RWPE2 (cell line): Measurements from ENCODE around the gene IER5.

Experiments
- ATAC-seq: fragments of 200-7000 bp; cut with Tn5 transposase; 3 replicates; pipeline ENCODE4 v1.9.1; 2021; ENCODE audit warnings: low read depth
- DNase-seq: peaks from one replicate; pipeline ENCODE4 v3.0.0-alpha.2; 2020; ENCODE audit warnings: low spot score
- H3K27ac ChIP-seq: fragments of 450-650 bp; 2 replicates; pipeline ENCODE4 v1.5.1; 2017; ENCODE audit warnings: mild to moderate bottlenecking; ENCODE audit not compliant: poor library complexity, severe bottlenecking
- H3K27me3 ChIP-seq: fragments of 250-450 bp; sonication (Bioruptor Pico); 2 replicates; pipeline ENCODE4 v1.5.1; 2021; ENCODE audit warnings: mild to moderate bottlenecking, moderate library complexity; ENCODE audit not compliant: insufficient read depth, poor library complexity, severe bottlenecking
- H3K36me3 ChIP-seq: fragments of 250-450 bp; sonication (Bioruptor Pico); 2 replicates; pipeline ENCODE4 v1.5.1; 2020; ENCODE audit warnings: low read depth, mild to moderate bottlenecking, moderate library complexity
- H3K4me1 ChIP-seq: fragments of 250-450 bp; sonication (Bioruptor Pico); 2 replicates; pipeline ENCODE4 v1.5.1; 2021; ENCODE audit warnings: mild to moderate bottlenecking, moderate library complexity; ENCODE audit not compliant: insufficient read depth, poor library complexity, severe bottlenecking
- H3K4me3 ChIP-seq: fragments of 250-450 bp; sonication (Bioruptor Pico); 2 replicates; pipeline ENCODE4 v1.5.1; 2021; ENCODE audit warnings: mild to moderate bottlenecking, moderate library complexity; ENCODE audit not compliant: severe bottlenecking
- H3K9me3 ChIP-seq: fragments of 250-450 bp; sonication (Bioruptor Pico); 2 replicates; pipeline ENCODE4 v1.5.1; 2021; ENCODE audit warnings: mild to moderate bottlenecking, moderate library complexity; ENCODE audit not compliant: severe bottlenecking
- TF ChIP-seq, protein P1 (sequence below): fragments of 450-650 bp; IDR thresholded peaks from one replicate; pipeline ENCODE4 v1.5.1; 2017; ENCODE audit warnings: mild to moderate bottlenecking, moderate library complexity; ENCODE audit not compliant: poor library complexity, severe bottlenecking

Gene IER5

DNA sequence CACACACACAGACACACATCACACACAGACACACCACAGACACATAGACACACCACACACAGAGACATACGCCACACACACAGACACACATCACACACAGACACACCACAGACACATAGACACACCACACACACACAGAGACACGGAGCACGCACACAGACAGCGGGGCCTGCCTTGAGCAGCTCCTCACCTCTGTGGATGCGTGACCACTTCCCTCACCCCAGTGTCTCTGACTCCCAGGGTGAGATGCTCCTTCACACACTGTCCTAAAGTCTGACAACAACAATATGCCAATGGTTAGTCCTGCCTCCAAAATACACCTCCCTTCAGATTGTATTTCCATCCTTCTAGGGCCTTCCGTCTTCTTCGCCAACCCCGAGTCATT is 48.2 kb downstream of the IER5 start:
- TF ChIP-seq, protein P1, sequence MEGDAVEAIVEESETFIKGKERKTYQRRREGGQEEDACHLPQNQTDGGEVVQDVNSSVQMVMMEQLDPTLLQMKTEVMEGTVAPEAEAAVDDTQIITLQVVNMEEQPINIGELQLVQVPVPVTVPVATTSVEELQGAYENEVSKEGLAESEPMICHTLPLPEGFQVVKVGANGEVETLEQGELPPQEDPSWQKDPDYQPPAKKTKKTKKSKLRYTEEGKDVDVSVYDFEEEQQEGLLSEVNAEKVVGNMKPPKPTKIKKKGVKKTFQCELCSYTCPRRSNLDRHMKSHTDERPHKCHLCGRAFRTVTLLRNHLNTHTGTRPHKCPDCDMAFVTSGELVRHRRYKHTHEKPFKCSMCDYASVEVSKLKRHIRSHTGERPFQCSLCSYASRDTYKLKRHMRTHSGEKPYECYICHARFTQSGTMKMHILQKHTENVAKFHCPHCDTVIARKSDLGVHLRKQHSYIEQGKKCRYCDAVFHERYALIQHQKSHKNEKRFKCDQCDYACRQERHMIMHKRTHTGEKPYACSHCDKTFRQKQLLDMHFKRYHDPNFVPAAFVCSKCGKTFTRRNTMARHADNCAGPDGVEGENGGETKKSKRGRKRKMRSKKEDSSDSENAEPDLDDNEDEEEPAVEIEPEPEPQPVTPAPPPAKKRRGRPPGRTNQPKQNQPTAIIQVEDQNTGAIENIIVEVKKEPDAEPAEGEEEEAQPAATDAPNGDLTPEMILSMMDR: no peak
- H3K27me3 ChIP-seq: no peaks in the 10 kb centered on the region
- ATAC-seq: no peak
- DNase-seq: no peak
- peaks cover 56% of the 10 kb centered on the region for H3K4me1 ChIP-seq
- H3K9me3 ChIP-seq: no peaks in the 10 kb centered on the region
- H3K36me3 ChIP-seq: no peaks in the 10 kb centered on the region
- H3K27ac ChIP-seq: peak overlapping the region; percentile 93
- no peak overlapping the region for H3K4me3 ChIP-seq

- H3K36me3 ChIP-seq: no peaks in the 10 kb centered on the region
- TF ChIP-seq, protein P1: no peak
- H3K27me3 ChIP-seq: no peaks in the 10 kb centered on the region
- no peak overlapping the region for H3K27ac ChIP-seq
- no peaks in the 10 kb centered on the region for H3K9me3 ChIP-seq
- no peak overlapping the region for H3K4me3 ChIP-seq
- ATAC-seq: no peak
- peaks cover 61% of the 10 kb centered on the region for H3K4me1 ChIP-seq
- DNase-seq: no peak
These were observed 48.8 kb downstream of the IER5 start for GRCh38 chr1:181137217-181137743.

GRCh38 chr1:181139631-181140061 is 51.1 kb downstream of the IER5 start:
- TF ChIP-seq, protein P1: peak; percentile 5
- no peaks in the 10 kb centered on the region for H3K9me3 ChIP-seq
- H3K4me1 ChIP-seq: peaks cover 56% of the 10 kb centered on the region
- DNase-seq (peak; percentile 82), ATAC-seq (peak; percentile 53)
- H3K4me3 ChIP-seq: no peak overlapping the region
- H3K27me3 ChIP-seq: no peaks in the 10 kb centered on the region
- H3K36me3 ChIP-seq: no peaks in the 10 kb centered on the region
- peak overlapping the region; percentile 89 for H3K27ac ChIP-seq

DNA sequence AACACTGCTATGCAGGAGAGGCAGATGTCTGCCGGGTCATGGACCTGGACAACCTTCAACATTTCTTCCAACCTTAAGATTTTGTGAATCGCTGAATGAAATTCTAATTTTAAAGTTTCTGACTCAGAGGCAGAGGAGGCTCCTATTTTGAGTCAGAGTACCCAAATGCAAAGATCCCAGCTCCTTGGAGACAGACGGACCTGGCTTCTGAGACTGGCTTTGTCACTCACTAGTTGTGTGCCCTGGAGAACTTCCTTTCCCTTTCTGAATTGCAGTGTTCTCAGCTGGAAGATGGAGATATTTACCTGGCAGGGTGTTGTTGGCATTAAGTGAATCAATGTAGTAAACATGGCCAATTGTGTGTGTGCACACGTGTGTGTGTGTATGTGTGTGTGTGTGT is 51.9 kb downstream of the IER5 start:
- DNase-seq (no peak), ATAC-seq (no peak)
- Histone ChIP-seq H3K36me3 (no peaks in the 10 kb centered on the region), H3K27me3 (no peaks in the 10 kb centered on the region), H3K4me1 (peaks cover 49% of the 10 kb centered on the region), H3K27ac (peak overlapping the region; percentile 89), H3K4me3 (no peak overlapping the region), H3K9me3 (no peaks in the 10 kb centered on the region)
- TF ChIP-seq, protein P1: no peak

- TF ChIP-seq, protein P1: no peak
- Histone ChIP-seq H3K36me3 (no peaks in the 10 kb centered on the region), H3K27ac (peak overlapping the region; percentile 89), H3K4me1 (peaks cover 44% of the 10 kb centered on the region), H3K4me3 (no peak overlapping the region), H3K9me3 (no peaks in the 10 kb centered on the region), H3K27me3 (no peaks in the 10 kb centered on the region)
- no peak for ATAC-seq
- no peak for DNase-seq
These were observed 52.4 kb downstream of the IER5 start for GRCh38 chr1:181140891-181141290.
